Testis (tissue), 2 donors: ENCODE measurements around the gene TELO2.

ENCODE experiments used
- CTCF ChIP-seq, 3 experiments: fragments of 450-650 bp in 2 of 3; fragments of 200-600 bp in 1 of 3; sonication (generic) in 1 of 3; IDR thresholded peaks; one replicate each; pipeline ENCODE4 v1.5.1; 2016 to 2019; ENCODE audit warnings: antibody characterized with exemption in 3 of 3, mild to moderate bottlenecking in 2 of 3, moderate library complexity in 1 of 3
- POLR2A ChIP-seq: fragments of 450-650 bp; IDR thresholded peaks from one replicate; pipeline ENCODE4 v1.6.1; 2017; ENCODE audit warnings: antibody characterized with exemption, mild to moderate bottlenecking, moderate library complexity

- TF ChIP-seq POLR2A (no peak), CTCF (IDR thresholded peaks at IDR 0.05) (no peak)
Observed at GRCh38 chr16:1550069-1550468, 56.9 kb downstream of the TELO2 start.
